ENCODE measurements around the gene SLC29A3.
"Not testable (repeated sequence)": the region's sequence is repeated elsewhere in the genome, so short reads cannot be mapped to it uniquely, and the experiment has no call there.

Gene SLC29A3

GRCh38 chr10:71319042-71319799 is at the start of gene SLC29A3:
Gene SLC29A3, plus strand, starts transcription at chr10:71319259. Its CDS starts 51 bp downstream, at chr10:71319310.
- DNase-seq, result peak in 50 of 51 donors; percentile 22 to 83 (median 64)

DNA sequence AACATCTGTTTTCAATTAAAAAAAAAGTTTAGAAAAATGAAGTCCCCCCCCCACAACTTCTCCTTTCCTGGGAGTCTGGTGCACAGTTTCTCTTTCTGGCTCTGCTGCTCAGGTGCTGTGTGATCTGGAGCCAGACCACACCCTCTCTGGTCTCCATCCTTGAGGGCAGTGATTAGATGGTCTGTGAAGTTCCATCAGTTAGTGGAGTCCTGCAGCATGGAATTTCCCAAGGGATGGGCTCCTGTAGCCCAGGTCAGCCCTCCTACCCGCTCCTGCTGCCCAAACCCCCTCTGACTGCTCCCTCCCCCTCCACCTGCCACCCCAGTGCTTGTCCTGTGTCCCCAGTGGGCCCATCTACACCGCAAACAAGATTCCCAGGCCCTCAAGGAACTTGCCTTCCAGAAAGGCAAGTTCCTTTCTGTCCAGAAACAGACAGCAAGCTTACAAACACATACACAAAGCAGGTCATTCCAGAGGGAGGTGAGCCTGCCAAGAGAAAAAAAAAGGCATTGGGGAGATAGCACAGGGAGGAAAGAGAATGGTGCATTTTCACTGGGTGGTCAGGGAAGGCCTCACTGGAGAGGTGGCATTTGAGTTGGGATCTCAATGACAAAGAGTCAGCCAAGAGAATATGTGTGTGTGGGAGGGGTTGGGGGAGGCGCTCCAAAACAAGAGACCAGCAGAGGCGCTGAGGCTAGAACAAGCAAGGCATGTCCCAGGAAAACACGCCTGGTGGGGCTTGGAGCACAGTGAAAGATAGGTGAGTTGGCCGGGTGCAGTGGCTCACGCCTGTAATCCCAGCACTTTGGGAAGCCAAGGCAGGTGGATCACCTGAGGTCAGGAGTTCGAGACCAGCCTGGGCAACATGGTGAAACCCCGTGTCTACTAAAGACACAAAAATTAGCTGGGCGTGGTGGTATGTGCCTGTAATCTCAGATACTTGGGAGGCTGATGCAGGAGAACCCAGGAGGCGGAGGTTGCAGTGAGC is 49.5 kb upstream of the SLC29A3 start:
- no peak for DNase-seq

- peak in 26 of 51 donors; percentile 10 to 67 (median 34) for DNase-seq
These were observed 48.5 kb upstream of the SLC29A3 start for GRCh38 chr10:71270301-71271220.

- no peak for DNase-seq
These were observed 47.4 kb upstream of the SLC29A3 start for GRCh38 chr10:71271662-71272055.

GRCh38 chr10:71272056-71272771 is 46.8 kb upstream of the SLC29A3 start:
- DNase-seq, result no peak

- not testable (repeated sequence) for DNase-seq
These were observed 46.1 kb upstream of the SLC29A3 start for GRCh38 chr10:71272974-71273373.

DNA sequence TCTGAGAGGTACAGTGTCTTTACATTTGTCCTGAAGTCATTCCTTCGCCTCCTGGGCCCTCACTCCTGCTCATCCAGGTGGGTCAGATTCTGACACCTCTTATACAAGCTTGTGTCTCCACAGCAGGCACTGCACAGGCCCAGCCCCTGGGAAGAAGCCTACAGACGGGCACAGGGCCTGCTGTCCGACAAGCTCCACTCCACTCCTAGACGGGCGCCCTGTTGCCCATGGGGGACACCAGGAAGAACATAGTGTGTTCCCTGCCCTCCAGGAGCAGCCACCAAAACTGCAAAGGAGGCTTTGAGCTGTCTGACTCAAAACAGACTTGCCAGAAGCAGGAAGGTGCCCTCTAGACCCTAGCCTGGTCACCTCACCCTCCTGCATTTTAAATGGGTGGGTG is 45.6 kb upstream of the SLC29A3 start:
- DNase-seq, result no peak

- no peak for DNase-seq
These were observed 43.9 kb upstream of the SLC29A3 start for GRCh38 chr10:71274901-71275796.

- no peak for DNase-seq
These were observed 42.2 kb upstream of the SLC29A3 start for GRCh38 chr10:71276873-71277272.

DNA sequence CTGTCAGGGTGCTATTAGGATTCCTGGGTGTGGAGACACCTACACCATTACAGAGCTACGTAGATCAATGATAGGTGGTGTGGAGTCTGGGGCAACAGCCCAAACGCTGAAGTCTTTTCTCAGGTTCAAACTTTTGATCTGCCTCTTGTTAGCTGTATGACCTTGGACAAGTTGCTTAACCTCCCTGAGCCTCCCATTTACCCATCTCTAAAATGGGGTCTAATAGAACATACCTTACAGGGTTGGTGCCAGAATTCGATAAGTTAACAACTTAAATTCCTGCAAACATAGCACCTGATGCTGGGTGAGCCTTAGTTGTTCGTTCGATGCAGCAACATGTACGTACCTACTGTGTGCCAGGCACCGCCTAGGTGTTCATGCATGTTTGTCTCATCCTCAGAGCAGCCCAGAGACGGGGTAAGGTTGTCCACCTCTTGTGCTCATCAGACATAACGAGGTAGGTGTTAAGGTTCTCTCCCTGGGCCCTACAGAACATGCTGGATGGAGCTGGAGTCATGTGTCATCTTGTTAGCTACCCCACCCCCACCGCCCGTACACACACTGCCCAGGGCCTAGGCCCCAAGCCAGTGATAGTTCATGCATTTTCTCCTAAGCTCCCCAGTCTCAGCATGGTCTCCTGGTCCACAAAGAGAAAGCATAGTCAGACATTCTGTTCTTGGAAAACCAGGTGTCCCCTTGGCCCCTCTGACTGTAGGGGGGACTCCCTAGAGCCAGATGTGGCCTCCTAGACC is 41.0 kb upstream of the SLC29A3 start:
- DNase-seq, result peak in 4 of 51 donors; percentile 14 to 42 (median 30)

DNA sequence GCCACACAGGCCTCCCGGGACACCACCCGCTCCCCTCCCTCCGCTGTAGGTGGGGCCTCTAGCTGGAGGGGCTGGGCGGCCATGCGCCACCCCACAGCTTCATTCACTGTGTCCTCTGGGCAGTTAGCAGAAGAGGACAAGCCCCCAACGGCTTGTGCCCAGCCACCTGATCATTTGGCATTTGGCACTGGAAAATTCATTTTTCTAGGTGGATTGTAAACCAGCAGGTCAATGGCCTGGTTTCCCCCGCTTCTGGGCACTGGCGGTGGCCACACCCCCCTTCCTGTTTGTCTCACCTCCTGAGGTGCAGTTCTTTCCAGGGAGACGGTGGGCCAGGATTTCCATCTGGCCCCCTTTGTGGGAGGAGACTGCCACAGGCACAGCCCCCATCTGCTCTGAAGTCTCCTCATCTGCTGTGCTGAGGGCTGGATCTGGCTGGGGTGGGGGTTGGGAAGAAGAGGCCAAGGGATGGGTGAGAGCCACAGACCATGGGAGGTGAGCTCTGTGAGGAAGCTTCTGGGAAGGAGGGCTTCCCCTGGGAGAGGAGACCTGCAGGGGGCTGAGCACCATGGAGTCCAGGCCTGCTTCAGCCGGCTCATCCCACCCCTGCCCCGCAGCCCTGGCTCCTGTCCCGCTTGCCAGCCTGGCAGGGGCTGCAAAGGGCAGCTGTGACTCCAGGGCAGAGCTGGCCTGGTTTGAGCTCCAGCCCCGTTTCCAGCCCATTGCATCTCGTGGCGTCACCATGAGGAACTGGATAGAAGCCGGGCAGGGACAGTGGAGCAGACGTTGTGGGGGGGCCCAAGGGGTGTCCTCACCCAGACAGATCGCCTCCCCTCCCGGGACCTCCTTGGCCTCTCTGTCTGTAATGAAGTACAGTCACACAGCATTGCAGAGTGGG is 40.1 kb upstream of the SLC29A3 start:
- peak in 38 of 51 donors; percentile 10 to 84 (median 41) for DNase-seq

DNA sequence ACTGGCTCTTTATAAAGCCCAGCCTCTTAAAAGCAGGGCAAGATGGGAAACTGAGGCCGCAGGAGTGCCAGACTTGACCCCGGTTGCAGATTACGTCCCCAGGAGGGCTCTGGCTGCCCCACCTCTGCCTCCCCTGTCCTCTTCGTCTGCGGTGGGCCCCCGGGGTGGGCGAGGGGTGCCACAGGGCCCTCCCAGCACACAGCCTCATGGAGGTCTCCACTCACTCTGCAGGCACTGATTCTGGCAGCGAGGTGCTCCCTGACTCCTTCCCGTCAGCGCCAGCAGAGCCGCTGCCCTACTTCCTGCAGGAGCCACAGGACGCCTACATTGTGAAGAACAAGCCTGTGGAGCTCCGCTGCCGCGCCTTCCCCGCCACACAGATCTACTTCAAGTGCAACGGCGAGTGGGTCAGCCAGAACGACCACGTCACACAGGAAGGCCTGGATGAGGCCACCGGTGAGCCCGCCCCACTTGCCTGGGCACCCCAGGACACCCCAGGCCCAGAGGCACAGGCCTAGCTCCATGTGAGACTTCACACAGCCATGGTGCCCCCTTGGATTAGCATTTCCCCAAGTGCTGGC is 39.4 kb upstream of the SLC29A3 start:
- DNase-seq, result no peak

DNA sequence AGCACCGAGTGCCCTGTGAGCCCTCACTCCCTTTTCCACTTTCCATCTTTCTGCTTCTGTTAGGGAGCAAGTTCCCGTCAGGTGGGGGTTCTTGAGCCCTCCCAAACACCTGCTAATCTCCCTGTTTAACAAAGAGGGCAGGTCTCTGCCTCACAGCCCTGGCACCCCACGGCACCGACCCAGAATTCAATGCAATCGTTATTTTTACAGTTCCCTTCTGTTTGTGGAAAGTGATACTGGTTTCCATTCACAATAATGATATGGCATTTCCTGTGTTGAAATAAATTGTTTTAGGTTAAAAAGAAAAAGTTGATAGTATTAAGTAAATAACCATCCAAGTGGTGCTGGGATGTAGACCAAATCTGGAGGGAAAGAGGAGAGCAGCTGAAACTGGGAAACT is 38.8 kb upstream of the SLC29A3 start:
- DNase-seq, result no peak

GRCh38 chr10:71280825-71281224 is 38.2 kb upstream of the SLC29A3 start:
- no peak for DNase-seq

GRCh38 chr10:71281646-71282322 is 37.3 kb upstream of the SLC29A3 start:
- no peak for DNase-seq

GRCh38 chr10:71282323-71282680 is 36.8 kb upstream of the SLC29A3 start:
- DNase-seq, result no peak

- no peak for DNase-seq
These were observed 35.6 kb upstream of the SLC29A3 start for GRCh38 chr10:71283410-71283809.

Measured in hypothalamus (tissue), 51 donors.